K562 (cell line): ENCODE data around the gene NRTN. TPM values are rescaled to one million over a fixed set of nuclear protein-coding genes. Genes with fewer than 3 reads are reported as not detected.
A peak's percentile ranks its signal among the peaks of the same experiment; 100 is the strongest.

Experiments
- BCOR ChIP-seq: fragments of 450-650 bp; IDR thresholded peaks from 2 replicates; pipeline ENCODE4 v1.6.1; 2016
- CBFA2T2 ChIP-seq: fragments of 450-650 bp; conservative IDR thresholded peaks from 2 replicates; pipeline ENCODE4 v1.6.1; 2017; ENCODE audit warnings: mild to moderate bottlenecking
- FOS ChIP-seq: IDR thresholded peaks from 3 replicates; pipeline ENCODE4 v1.6.1; 2011; ENCODE audit not compliant: insufficient read length; ENCODE audit errors: extremely low read depth
- HOXB6 ChIP-seq: fragments of 250-450 bp; sonication (Bioruptor Pico); IDR thresholded peaks from 2 replicates; pipeline ENCODE4 v1.5.1; 2022; ENCODE audit warnings: mild to moderate bottlenecking, borderline replicate concordance
- KLF10 ChIP-seq: fragments of 250-450 bp; sonication (Bioruptor Pico); IDR thresholded peaks from 2 replicates; pipeline ENCODE4 v1.6.1; 2021; ENCODE audit warnings: matching md5 sums
- MTA2 ChIP-seq: fragments of 450-650 bp; IDR thresholded peaks from 2 replicates; pipeline ENCODE4 v1.6.1; 2016; ENCODE audit warnings: low read depth
- NCOA4 ChIP-seq: fragments of 450-650 bp; IDR thresholded peaks from 2 replicates; pipeline ENCODE4 v1.6.1; 2018; ENCODE audit warnings: mild to moderate bottlenecking; ENCODE audit not compliant: partially characterized antibody
- NONO ChIP-seq, 2 experiments: fragments of 200-400 bp in 1 of 2; fragments of 450-650 bp in 1 of 2; formaldehyde crosslinking in 1 of 2; IDR thresholded peaks; 2 replicates each; pipeline ENCODE4 v1.6.1; 2017; ENCODE audit warnings: low read depth in 2 of 2, mild to moderate bottlenecking in 2 of 2, moderate library complexity in 2 of 2, low read length in 1 of 2
- PHB ChIP-seq: fragments of 250-450 bp; sonication (Bioruptor Pico); IDR thresholded peaks from 2 replicates; pipeline ENCODE4 v1.5.0; 2021
- PHF21A ChIP-seq: fragments of 450-650 bp; IDR thresholded peaks from 2 replicates; pipeline ENCODE4 v1.6.1; 2017; ENCODE audit warnings: low read depth, borderline replicate concordance
- PML ChIP-seq: IDR thresholded peaks from 2 replicates; pipeline ENCODE4 v1.6.1; 2012; ENCODE audit warnings: low read length, inconsistent platforms
- RBM15 ChIP-seq: fragments of 200-400 bp; formaldehyde crosslinking; IDR thresholded peaks from 2 replicates; pipeline ENCODE4 v1.6.1; 2018; ENCODE audit warnings: mild to moderate bottlenecking, low read length, moderate library complexity; ENCODE audit not compliant: insufficient read depth
- RBM25 ChIP-seq: fragments of 200-400 bp; formaldehyde crosslinking; IDR thresholded peaks from 2 replicates; pipeline ENCODE4 v1.6.1; 2018; ENCODE audit warnings: low read length, low read depth, moderate library complexity; ENCODE audit not compliant: severe bottlenecking
- RFX5 ChIP-seq: IDR thresholded peaks from 2 replicates; pipeline ENCODE4 v1.6.1; 2011; ENCODE audit warnings: low read depth, mild to moderate bottlenecking, improper control_type of control experiment, low read length
- SMARCB1 ChIP-seq: IDR thresholded peaks from 2 replicates; pipeline ENCODE4 v1.6.1; 2011; ENCODE audit warnings: improper control_type of control experiment, low read depth; ENCODE audit not compliant: insufficient read length
- SRSF3 ChIP-seq: fragments of 200-400 bp; formaldehyde crosslinking; IDR thresholded peaks from 2 replicates; pipeline ENCODE4 v1.6.1; 2016; ENCODE audit warnings: mild to moderate bottlenecking, low read length, moderate library complexity; ENCODE audit not compliant: insufficient read depth
- YBX1 ChIP-seq: fragments of 450-650 bp; IDR thresholded peaks from 2 replicates; pipeline ENCODE4 v1.7.1; 2016; ENCODE audit warnings: mild to moderate bottlenecking
- ZNF589 ChIP-seq: fragments of 200-800 bp; sonication (Bioruptor generic); IDR thresholded peaks from 2 replicates; pipeline ENCODE4 v1.6.1; 2016; ENCODE audit warnings: low read depth, missing genetic modification characterization, missing compliant biosample characterization
- ZZZ3 ChIP-seq: fragments of 450-650 bp; IDR thresholded peaks from 2 replicates; pipeline ENCODE4 v1.6.1; 2016; ENCODE audit warnings: antibody characterized with exemption, mild to moderate bottlenecking, moderate library complexity
- polyA plus RNA-seq, 8 experiments: library from polyadenylated mRNA; depleted of rRNA in 4 of 8; stranded (reverse) in 5 of 8; unstranded in 3 of 8; fragments of >200 nt; fragmentation: Nextera tagmentation in 2 of 8; fragmentation: Illumina TruSeq in 1 of 8; extraction: Ambion mirVana in 2 of 8; extraction: Trizol in 1 of 8; gene quantifications; 2 replicates each; pipeline versions ENCODE4 v1.2.1 to v1.2.3, GENCODE V29; 2011 to 2014; ENCODE audit warnings: inconsistent platforms in 1 of 8, missing spikeins in 1 of 8
- total RNA-seq, 7 experiments: library from RNA; depleted of rRNA in 6 of 7; stranded (reverse); fragments of >200 nt in 6 of 7; fragmentation: Illumina TruSeq in 2 of 7; extraction: Trizol in 2 of 7; gene quantifications; 2 replicates each; pipeline versions ENCODE4 v1.2.1 to v1.2.3, GENCODE V29; 2011 to 2021; ENCODE audit warnings: low replicate concordance in 1 of 7
- TF ChIP-seq, protein P1 (sequence below): fragments of 450-650 bp; formaldehyde crosslinking; IDR thresholded peaks from 2 replicates; pipeline ENCODE4 v1.4.0; 2020; ENCODE audit warnings: mild to moderate bottlenecking, moderate library complexity
- TF ChIP-seq, protein P2 (sequence below): fragments of 450-650 bp; conservative IDR thresholded peaks from 2 replicates; pipeline ENCODE4 v1.6.1; 2016; ENCODE audit warnings: missing genetic modification characterization, low read depth, mild to moderate bottlenecking, missing compliant biosample characterization, moderate library complexity
- TF ChIP-seq, protein P3 (sequence below): IDR thresholded peaks from 2 replicates; pipeline ENCODE4 v1.6.1; 2016; ENCODE audit warnings: missing genetic modification characterization, missing compliant biosample characterization
- TF ChIP-seq, protein P4 (sequence below): fragments of 450-650 bp; IDR thresholded peaks from 2 replicates; pipeline ENCODE4 v1.6.1; 2018; ENCODE audit not compliant: partially characterized antibody

The NRTN gene
- total and polyA plus RNA-seq, 9 of the 15 experiments (the other 6 are each of a cell fraction or from before 2014, with no cell fraction given) = 0.62 to 8.1 (median 1.6) TPM; not detected in 2

DNA sequence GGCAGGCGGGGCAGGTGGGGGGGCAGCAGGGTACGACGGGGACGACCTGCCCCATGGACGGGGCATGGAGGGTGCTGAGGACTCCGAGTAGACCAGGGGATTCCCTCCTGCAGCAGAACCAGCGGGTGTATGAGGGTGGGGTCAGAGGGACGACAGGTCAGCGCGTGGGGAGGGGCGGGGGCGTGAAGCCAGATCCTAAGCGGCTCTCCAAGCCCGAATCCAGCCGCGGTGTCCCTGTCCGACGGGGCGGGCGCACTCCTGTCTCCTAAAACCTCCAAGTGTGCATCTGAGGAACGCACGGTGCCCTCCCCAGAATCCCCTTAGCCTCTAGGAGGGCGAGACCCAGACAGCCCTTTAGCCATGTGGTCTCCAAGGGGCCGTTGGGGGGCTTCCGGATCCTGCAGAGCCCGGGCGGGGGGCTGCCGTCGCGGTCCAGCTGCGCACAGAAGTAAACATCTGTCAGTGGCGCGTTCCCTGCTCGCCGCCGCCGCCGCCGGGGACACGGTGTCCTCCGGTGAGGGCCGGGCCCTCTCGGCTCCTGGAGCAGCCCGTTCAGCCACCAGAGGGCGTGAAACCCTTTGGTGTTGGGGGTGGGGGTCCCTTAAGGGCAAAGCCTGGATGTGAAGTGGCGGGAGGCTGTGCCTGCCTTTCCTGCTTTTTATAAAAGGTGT, 730 bp downstream of the NRTN start (continued):
- TF ChIP-seq NONO (IDR thresholded peaks at IDR 0.05; ENCODE audit: low read depth in 2 of 2, low read length in 1 of 2) (no peak), PHF21A (no peak), KLF10 (no peak), YBX1 (no peak), MTA2 (no peak), NCOA4 (no peak), BCOR (no peak), PML (no peak), SRSF3 (no peak), RBM15 (no peak), RFX5 (no peak), RBM25 (no peak), ZZZ3 (no peak), PHB (CRISPR knock-in tag) (no peak), FOS (no peak), HOXB6 (CRISPR knock-in tag) (no peak), CBFA2T2 (no peak), SMARCB1 (no peak), ZNF589 (CRISPR knock-in tag) (no peak)
- TF ChIP-seq, protein P1, sequence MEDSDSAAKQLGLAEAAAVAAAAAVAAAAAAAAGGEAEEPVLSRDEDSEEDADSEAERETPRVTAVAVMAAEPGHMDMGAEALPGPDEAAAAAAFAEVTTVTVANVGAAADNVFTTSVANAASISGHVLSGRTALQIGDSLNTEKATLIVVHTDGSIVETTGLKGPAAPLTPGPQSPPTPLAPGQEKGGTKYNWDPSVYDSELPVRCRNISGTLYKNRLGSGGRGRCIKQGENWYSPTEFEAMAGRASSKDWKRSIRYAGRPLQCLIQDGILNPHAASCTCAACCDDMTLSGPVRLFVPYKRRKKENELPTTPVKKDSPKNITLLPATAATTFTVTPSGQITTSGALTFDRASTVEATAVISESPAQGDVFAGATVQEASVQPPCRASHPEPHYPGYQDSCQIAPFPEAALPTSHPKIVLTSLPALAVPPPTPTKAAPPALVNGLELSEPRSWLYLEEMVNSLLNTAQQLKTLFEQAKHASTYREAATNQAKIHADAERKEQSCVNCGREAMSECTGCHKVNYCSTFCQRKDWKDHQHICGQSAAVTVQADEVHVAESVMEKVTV (CRISPR knock-in tag) = peak; percentile 28; the same call in 1 of the 2 replicates
- TF ChIP-seq, protein P2, sequence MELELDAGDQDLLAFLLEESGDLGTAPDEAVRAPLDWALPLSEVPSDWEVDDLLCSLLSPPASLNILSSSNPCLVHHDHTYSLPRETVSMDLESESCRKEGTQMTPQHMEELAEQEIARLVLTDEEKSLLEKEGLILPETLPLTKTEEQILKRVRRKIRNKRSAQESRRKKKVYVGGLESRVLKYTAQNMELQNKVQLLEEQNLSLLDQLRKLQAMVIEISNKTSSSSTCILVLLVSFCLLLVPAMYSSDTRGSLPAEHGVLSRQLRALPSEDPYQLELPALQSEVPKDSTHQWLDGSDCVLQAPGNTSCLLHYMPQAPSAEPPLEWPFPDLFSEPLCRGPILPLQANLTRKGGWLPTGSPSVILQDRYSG (tag) = no peak
- TF ChIP-seq, protein P3, sequence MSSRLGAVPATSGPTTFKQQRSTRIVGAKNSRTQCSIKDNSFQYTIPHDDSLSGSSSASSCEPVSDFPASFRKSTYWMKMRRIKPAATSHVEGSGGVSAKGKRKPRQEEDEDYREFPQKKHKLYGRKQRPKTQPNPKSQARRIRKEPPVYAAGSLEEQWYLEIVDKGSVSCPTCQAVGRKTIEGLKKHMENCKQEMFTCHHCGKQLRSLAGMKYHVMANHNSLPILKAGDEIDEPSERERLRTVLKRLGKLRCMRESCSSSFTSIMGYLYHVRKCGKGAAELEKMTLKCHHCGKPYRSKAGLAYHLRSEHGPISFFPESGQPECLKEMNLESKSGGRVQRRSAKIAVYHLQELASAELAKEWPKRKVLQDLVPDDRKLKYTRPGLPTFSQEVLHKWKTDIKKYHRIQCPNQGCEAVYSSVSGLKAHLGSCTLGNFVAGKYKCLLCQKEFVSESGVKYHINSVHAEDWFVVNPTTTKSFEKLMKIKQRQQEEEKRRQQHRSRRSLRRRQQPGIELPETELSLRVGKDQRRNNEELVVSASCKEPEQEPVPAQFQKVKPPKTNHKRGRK (tag) = no peak
- TF ChIP-seq, protein P4, sequence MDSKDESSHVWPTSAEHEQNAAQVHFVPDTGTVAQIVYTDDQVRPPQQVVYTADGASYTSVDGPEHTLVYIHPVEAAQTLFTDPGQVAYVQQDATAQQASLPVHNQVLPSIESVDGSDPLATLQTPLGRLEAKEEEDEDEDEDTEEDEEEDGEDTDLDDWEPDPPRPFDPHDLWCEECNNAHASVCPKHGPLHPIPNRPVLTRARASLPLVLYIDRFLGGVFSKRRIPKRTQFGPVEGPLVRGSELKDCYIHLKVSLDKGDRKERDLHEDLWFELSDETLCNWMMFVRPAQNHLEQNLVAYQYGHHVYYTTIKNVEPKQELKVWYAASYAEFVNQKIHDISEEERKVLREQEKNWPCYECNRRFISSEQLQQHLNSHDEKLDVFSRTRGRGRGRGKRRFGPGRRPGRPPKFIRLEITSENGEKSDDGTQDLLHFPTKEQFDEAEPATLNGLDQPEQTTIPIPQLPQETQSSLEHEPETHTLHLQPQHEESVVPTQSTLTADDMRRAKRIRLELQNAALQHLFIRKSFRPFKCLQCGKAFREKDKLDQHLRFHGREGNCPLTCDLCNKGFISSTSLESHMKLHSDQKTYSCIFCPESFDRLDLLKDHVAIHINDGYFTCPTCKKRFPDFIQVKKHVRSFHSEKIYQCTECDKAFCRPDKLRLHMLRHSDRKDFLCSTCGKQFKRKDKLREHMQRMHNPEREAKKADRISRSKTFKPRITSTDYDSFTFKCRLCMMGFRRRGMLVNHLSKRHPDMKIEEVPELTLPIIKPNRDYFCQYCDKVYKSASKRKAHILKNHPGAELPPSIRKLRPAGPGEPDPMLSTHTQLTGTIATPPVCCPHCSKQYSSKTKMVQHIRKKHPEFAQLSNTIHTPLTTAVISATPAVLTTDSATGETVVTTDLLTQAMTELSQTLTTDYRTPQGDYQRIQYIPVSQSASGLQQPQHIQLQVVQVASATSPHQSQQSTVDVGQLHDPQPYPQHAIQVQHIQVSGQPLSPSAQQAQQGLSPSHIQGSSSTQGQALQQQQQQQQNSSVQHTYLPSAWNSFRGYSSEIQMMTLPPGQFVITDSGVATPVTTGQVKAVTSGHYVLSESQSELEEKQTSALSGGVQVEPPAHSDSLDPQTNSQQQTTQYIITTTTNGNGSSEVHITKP = no peak
